Tibial nerve (tissue), 4 donors: ENCODE data around the gene KCNJ13. TPM values are rescaled to one million over a fixed set of nuclear protein-coding genes. Genes with fewer than 3 reads are reported as not detected.

ENCODE experiments used
- DNase-seq, 2 donors: peaks; one replicate each; pipeline ENCODE4 v3.0.0-alpha.2; 2019; ENCODE audit warnings: low spot score in 2 of 2
- H3K27ac ChIP-seq, 4 donors: fragments of 200-600 bp; sonication (generic) in 3 of 4; one replicate each; pipeline ENCODE4 v1.5.1; 2017 to 2019; ENCODE audit warnings: mild to moderate bottlenecking in 1 of 4
- H3K27me3 ChIP-seq, 2 donors: fragments of 200-600 bp; sonication (generic) in 1 of 2; one replicate each; pipeline versions ENCODE4 v1.5.1 to v1.6.0; 2017 to 2019
- H3K36me3 ChIP-seq, 3 donors: fragments of 200-600 bp; sonication (generic); one replicate each; pipeline ENCODE4 v1.5.1; 2018 to 2019
- H3K4me1 ChIP-seq, 4 donors: fragments of 200-600 bp; sonication (generic) in 3 of 4; one replicate each; pipeline ENCODE4 v1.5.1; 2017 to 2019
- H3K4me3 ChIP-seq, 4 donors: fragments of 200-600 bp; sonication (generic) in 3 of 4; one replicate each; pipeline ENCODE4 v1.5.1; 2017 to 2019; ENCODE audit warnings: mild to moderate bottlenecking in 1 of 4, moderate library complexity in 1 of 4
- H3K9me3 ChIP-seq, 4 donors: fragments of 200-600 bp; sonication (generic) in 3 of 4; one replicate each; pipeline ENCODE4 v1.5.1; 2017 to 2019
- EP300 ChIP-seq, 2 donors: sonication (generic); formaldehyde crosslinking; IDR thresholded peaks; one replicate each; pipeline ENCODE4 v1.6.1; 2017; ENCODE audit warnings: antibody characterized with exemption in 2 of 2, mild to moderate bottlenecking in 1 of 2
- POLR2A ChIP-seq, 2 donors: fragments of 450-650 bp; IDR thresholded peaks; one replicate each; pipeline ENCODE4 v1.6.1; 2017; ENCODE audit warnings: antibody characterized with exemption in 2 of 2, mild to moderate bottlenecking in 2 of 2, moderate library complexity in 2 of 2
- WGBS, 2 donors: methylation state at CpG; one replicate each; pipeline ENCODE4 v1.1.5; 2018; 5-methylcytosine and 5-hydroxymethylcytosine counted together
- total RNA-seq, 4 donors: library from RNA; depleted of rRNA; stranded (reverse); fragments of >200 nt; gene quantifications; one replicate each; pipeline ENCODE4 v1.1.0, GENCODE V29; 2016
- TF ChIP-seq, protein P1 (sequence below), 5 experiments: fragments of 200-600 bp in 3 of 5; fragments of 450-650 bp in 2 of 5; sonication (generic) in 3 of 5; IDR thresholded peaks; one replicate each; pipeline ENCODE4 v1.5.1; 2016 to 2019; ENCODE audit warnings: antibody characterized with exemption in 5 of 5, mild to moderate bottlenecking in 3 of 5, moderate library complexity in 2 of 5

The KCNJ13 gene
- total RNA-seq, 4 donors from 2014 or later = not detected

DNA sequence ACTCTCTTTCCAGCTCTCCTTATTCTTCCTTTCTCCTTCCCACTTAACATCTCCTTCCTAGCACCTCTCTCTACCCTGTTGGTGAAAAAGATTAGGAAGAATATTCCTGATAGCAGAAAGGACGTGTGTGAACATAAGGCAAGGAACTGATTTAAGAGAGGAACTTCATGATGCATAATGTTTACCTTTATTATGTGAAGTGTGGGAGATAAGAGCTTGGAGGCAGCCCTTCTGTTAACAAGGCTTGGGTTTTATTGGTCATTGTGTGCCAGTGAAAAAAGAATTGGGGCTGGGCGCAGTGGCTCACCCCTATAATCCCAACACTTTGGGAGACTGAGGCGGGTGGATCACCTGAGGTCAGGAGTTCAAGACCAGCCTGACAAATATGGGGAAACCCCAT lies 34.4 kb downstream of the KCNJ13 start:
- TF ChIP-seq EP300 (IDR thresholded peaks at IDR 0.05) (no peak), POLR2A (IDR thresholded peaks at IDR 0.05) (no peak)
- TF ChIP-seq, protein P1, sequence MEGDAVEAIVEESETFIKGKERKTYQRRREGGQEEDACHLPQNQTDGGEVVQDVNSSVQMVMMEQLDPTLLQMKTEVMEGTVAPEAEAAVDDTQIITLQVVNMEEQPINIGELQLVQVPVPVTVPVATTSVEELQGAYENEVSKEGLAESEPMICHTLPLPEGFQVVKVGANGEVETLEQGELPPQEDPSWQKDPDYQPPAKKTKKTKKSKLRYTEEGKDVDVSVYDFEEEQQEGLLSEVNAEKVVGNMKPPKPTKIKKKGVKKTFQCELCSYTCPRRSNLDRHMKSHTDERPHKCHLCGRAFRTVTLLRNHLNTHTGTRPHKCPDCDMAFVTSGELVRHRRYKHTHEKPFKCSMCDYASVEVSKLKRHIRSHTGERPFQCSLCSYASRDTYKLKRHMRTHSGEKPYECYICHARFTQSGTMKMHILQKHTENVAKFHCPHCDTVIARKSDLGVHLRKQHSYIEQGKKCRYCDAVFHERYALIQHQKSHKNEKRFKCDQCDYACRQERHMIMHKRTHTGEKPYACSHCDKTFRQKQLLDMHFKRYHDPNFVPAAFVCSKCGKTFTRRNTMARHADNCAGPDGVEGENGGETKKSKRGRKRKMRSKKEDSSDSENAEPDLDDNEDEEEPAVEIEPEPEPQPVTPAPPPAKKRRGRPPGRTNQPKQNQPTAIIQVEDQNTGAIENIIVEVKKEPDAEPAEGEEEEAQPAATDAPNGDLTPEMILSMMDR (IDR thresholded peaks at IDR 0.05) = no peak
- 97% methylated on average over 3 of the region's 3 CpGs for WGBS, 2 donors
- peaks cover 0 to 25% (median 0%) of the 10 kb centered on the region in 3 donors for H3K36me3 ChIP-seq

DNA sequence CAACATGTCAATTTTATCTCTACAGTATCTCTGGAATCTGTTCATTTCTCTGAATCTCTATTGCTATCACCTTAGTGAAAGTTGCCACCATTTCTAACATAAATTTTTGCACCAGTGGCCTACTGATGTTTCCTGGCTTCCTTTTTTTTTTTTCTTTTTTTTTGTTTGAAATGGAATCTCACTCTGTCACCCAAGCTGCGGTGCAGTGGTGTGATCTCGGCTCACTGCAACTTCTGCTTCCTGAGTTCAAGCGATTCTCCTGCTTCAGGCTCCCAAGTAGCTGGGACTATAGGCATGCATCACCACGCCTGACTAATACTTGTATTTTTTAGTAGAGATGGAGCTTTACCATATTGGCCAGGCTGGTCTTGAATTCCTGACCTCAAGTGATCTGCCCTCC lies 35.1 kb downstream of the KCNJ13 start:
- TF ChIP-seq, protein P1 (IDR thresholded peaks at IDR 0.05) = no peak
- no peak for TF ChIP-seq POLR2A (IDR thresholded peaks at IDR 0.05)
- no peak for TF ChIP-seq EP300 (IDR thresholded peaks at IDR 0.05)
- H3K9me3 ChIP-seq = no peaks in the 10 kb centered on the region
- no peak overlapping the region for H3K4me3 ChIP-seq
- H3K36me3 ChIP-seq = peaks cover 0 to 29% (median 0%) of the 10 kb centered on the region in 3 donors
- no peak overlapping the region for H3K27ac ChIP-seq
- WGBS, 2 donors = 90 to 91% methylated on average over 4 of the region's 4 CpGs
- DNase-seq = no peak
- H3K4me1 ChIP-seq = no peaks in the 10 kb centered on the region
- no peaks in the 10 kb centered on the region for H3K27me3 ChIP-seq

More for the DNA sequence above, 34.4 kb downstream of the KCNJ13 start:
- Histone ChIP-seq H3K9me3 (no peaks in the 10 kb centered on the region), H3K27ac (no peak overlapping the region), H3K27me3 (no peaks in the 10 kb centered on the region), H3K4me1 (no peaks in the 10 kb centered on the region), H3K4me3 (no peak overlapping the region)
- DNase-seq = no peak

DNA sequence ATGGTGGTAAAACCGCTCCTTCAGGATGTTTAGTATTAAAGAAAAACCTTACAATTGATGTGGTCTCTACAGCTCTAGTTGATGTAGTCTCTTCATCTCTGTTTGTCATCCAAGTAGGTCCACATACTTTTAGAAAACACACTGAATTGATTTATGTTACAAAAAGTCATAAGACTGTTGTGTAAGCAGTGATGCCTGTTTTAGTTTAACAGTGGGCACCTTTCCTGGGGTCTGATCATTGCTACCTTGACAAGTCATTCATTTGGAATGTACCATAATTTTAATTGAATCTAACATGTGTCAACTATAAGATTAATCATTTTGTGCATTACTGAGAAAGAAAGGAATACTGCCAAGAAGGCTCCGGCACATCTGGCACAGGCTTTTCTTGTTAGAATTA lies 44.9 kb downstream of the KCNJ13 start:
- Histone ChIP-seq H3K4me1 (peaks cover 0 to 21% (median 0%) of the 10 kb centered on the region in 4 donors), H3K4me3 (no peak overlapping the region), H3K27ac (no peak overlapping the region), H3K36me3 (peaks cover 0 to 50% (median 0%) of the 10 kb centered on the region in 3 donors), H3K9me3 (no peaks in the 10 kb centered on the region), H3K27me3 (no peaks in the 10 kb centered on the region)
- DNase-seq = no peak
- WGBS, 2 donors = 67 to 76% methylated on average over 2 of the region's 2 CpGs
- TF ChIP-seq EP300 (IDR thresholded peaks at IDR 0.05) (no peak), POLR2A (IDR thresholded peaks at IDR 0.05) (no peak)
- TF ChIP-seq, protein P1 (IDR thresholded peaks at IDR 0.05) = no peak

DNA sequence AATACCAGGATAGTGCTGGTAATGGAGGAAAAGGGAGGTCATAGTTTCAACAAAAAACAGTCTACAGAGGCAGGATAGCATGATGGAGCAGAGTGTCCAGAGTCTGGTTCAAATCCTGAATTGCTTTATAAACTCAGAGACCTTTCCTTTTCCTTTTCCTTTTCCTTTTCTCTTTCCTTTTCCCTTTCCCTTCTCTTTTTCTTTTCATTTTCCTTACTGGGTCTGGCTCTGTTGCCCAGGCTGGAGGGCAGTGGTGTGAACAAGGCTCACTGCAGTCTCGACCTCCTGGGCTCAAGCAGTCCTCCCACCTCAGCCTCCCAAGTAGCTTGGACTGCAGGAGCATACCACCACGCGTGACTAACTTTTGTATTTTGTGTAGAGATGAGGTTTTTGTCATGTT lies 47.6 kb downstream of the KCNJ13 start:
- TF ChIP-seq EP300 (IDR thresholded peaks at IDR 0.05) (no peak), POLR2A (IDR thresholded peaks at IDR 0.05) (no peak)
- TF ChIP-seq, protein P1 (IDR thresholded peaks at IDR 0.05) = no peak
- 96 to 97% methylated on average over 3 of the region's 3 CpGs for WGBS, 2 donors
- Histone ChIP-seq H3K4me1 (peaks cover 0 to 21% (median 0%) of the 10 kb centered on the region in 4 donors), H3K36me3 (peaks cover 0 to 52% (median 0%) of the 10 kb centered on the region in 3 donors), H3K4me3 (no peak overlapping the region), H3K27me3 (no peaks in the 10 kb centered on the region), H3K9me3 (no peaks in the 10 kb centered on the region), H3K27ac (no peak overlapping the region)
- DNase-seq = no peak

DNA sequence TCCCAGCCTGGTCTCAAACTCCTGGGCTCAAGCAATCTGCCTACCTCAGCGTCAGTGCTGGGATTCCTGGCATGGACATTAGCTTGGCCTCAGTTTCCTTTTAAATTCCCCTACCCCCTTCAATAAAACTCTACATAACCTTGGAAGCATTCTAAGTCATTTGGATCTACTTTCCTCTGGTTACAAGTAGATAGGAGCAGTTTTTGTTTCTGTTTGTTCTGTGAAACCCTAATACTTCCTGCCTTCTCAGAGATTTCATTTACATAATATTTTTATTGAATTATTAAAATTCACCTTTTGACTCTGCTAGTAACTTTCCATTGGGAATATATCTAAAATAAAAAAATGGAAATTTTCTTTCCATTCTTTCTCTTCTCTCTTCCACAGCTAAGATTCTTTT lies 53.3 kb downstream of the KCNJ13 start:
- WGBS, 2 donors = 79% methylated on average over 1 of the region's 1 CpG
- Histone ChIP-seq H3K4me3 (no peak overlapping the region), H3K27ac (no peak overlapping the region), H3K9me3 (no peaks in the 10 kb centered on the region), H3K27me3 (no peaks in the 10 kb centered on the region), H3K4me1 (peaks cover 0 to 10% (median 0%) of the 10 kb centered on the region in 4 donors), H3K36me3 (peaks cover 0 to 40% (median 0%) of the 10 kb centered on the region in 3 donors)
- TF ChIP-seq POLR2A (IDR thresholded peaks at IDR 0.05) = no peak
- no peak for TF ChIP-seq EP300 (IDR thresholded peaks at IDR 0.05)
- TF ChIP-seq, protein P1 (IDR thresholded peaks at IDR 0.05) = no peak
- no peak for DNase-seq
